GM12878 (cell line): ENCODE results near the gene RNASEH2A. TPM values are rescaled to one million over a fixed set of nuclear protein-coding genes. Genes with fewer than 3 reads are reported as not detected.
A peak's percentile ranks its signal among the peaks of the same experiment; 100 is the strongest.

ENCODE experiments used
- BCLAF1 ChIP-seq: fragments of 450-650 bp; IDR thresholded peaks from 2 replicates; pipeline ENCODE4 v1.6.1; 2017; ENCODE audit warnings: antibody characterized with exemption, mild to moderate bottlenecking, moderate library complexity
- BHLHE40 ChIP-seq, 2 experiments: fragments of 450-650 bp in 1 of 2; IDR thresholded peaks; 2 replicates each; pipeline ENCODE4 v1.6.1; 2011 to 2017; ENCODE audit warnings: low read depth in 2 of 2, borderline replicate concordance in 1 of 2, improper control_type of control experiment in 1 of 2, low read length in 1 of 2, mild to moderate bottlenecking in 1 of 2
- CUX1 ChIP-seq: IDR thresholded peaks from 2 replicates; pipeline ENCODE4 v1.6.1; 2012; ENCODE audit warnings: improper control_type of control experiment, low read depth, low read length; ENCODE audit not compliant: insufficient replicate concordance
- E4F1 ChIP-seq: fragments of 450-650 bp; IDR thresholded peaks from 2 replicates; pipeline ENCODE4 v1.6.1; 2018; ENCODE audit warnings: borderline replicate concordance, mild to moderate bottlenecking; ENCODE audit not compliant: partially characterized antibody
- HDAC6 ChIP-seq: fragments of 200-600 bp; sonication (generic); IDR thresholded peaks from one replicate; pipeline ENCODE4 v1.8.0; 2017; ENCODE audit warnings: antibody characterized with exemption; ENCODE audit not compliant: unreplicated experiment
- NR2C1 ChIP-seq: fragments of 450-650 bp; IDR thresholded peaks from 2 replicates; pipeline ENCODE4 v1.6.1; 2017; ENCODE audit warnings: antibody characterized with exemption, mild to moderate bottlenecking, moderate library complexity
- NR2C2 ChIP-seq: IDR thresholded peaks from 2 replicates; pipeline ENCODE4 v1.6.1; 2011; ENCODE audit warnings: borderline replicate concordance, low read depth; ENCODE audit not compliant: control insufficient read depth, insufficient read length
- POLR2A ChIP-seq: IDR thresholded peaks from 2 replicates; pipeline ENCODE4 v1.6.1; 2011; ENCODE audit warnings: low read depth, mild to moderate bottlenecking, low read length
- POLR2AphosphoS2 ChIP-seq: IDR thresholded peaks from 2 replicates; pipeline ENCODE4 v1.6.1; 2011; ENCODE audit warnings: low read depth, mild to moderate bottlenecking, low read length, improper control_type of control experiment, moderate library complexity
- RAD21 ChIP-seq: IDR thresholded peaks from 2 replicates; pipeline ENCODE4 v1.6.1; 2011; ENCODE audit warnings: mild to moderate bottlenecking, low read depth, low read length, moderate library complexity; ENCODE audit not compliant: insufficient read depth
- SMAD1 ChIP-seq: fragments of 450-650 bp; IDR thresholded peaks from 2 replicates; pipeline ENCODE4 v1.6.1; 2018; ENCODE audit warnings: mild to moderate bottlenecking, low read depth; ENCODE audit not compliant: partially characterized antibody
- SP1 ChIP-seq: IDR thresholded peaks from one replicate; pipeline ENCODE4 v1.6.1; 2011; ENCODE audit warnings: low read depth, low read length
- SREBF1 ChIP-seq: IDR thresholded peaks from 2 replicates; pipeline ENCODE4 v1.6.1; 2012; ENCODE audit warnings: mild to moderate bottlenecking, low read length
- TCF12 ChIP-seq: IDR thresholded peaks from 2 replicates; pipeline ENCODE4 v1.6.1; 2011; ENCODE audit warnings: low read depth, mild to moderate bottlenecking, low read length
- TCF3 ChIP-seq: IDR thresholded peaks from 2 replicates; pipeline ENCODE4 v1.6.1; 2012; ENCODE audit warnings: low read depth, mild to moderate bottlenecking, low read length, borderline replicate concordance; ENCODE audit not compliant: insufficient read depth
- ZNF207 ChIP-seq: fragments of 450-650 bp; IDR thresholded peaks from 2 replicates; pipeline ENCODE4 v1.6.1; 2014; ENCODE audit warnings: antibody characterized with exemption, mild to moderate bottlenecking, borderline replicate concordance
- polyA plus RNA-seq, 11 experiments: library from polyadenylated mRNA; depleted of rRNA in 4 of 11; unstranded in 6 of 11; stranded (reverse) in 5 of 11; fragments of >200 nt; fragmentation: Nextera tagmentation in 4 of 11; fragmentation: Illumina TruSeq in 1 of 11; extraction: Ambion mirVana in 4 of 11; extraction: Trizol in 1 of 11; gene quantifications; 1 replicate in 1 of 11; 2 replicates in 10 of 11; pipeline versions ENCODE4 v1.2.1 to v1.2.3, GENCODE V29; 2011 to 2016; ENCODE audit warnings: inconsistent platforms in 2 of 11, missing spikeins in 2 of 11, low read depth in 1 of 11
- total RNA-seq, 4 experiments: library from RNA; depleted of rRNA in 3 of 4; stranded (reverse); fragments of >200 nt in 3 of 4; fragmentation: Illumina TruSeq in 1 of 4; extraction: Trizol in 1 of 4; gene quantifications; 2 replicates each; pipeline versions ENCODE4 v1.2.1 to v1.2.3, GENCODE V29; 2013 to 2021

RNASEH2A gene
- total and polyA plus RNA-seq, 10 of the 15 experiments (the other 5 are each of a cell fraction or from before 2014, with no cell fraction given), result 17.4 to 103 (median 40.4) TPM

DNA sequence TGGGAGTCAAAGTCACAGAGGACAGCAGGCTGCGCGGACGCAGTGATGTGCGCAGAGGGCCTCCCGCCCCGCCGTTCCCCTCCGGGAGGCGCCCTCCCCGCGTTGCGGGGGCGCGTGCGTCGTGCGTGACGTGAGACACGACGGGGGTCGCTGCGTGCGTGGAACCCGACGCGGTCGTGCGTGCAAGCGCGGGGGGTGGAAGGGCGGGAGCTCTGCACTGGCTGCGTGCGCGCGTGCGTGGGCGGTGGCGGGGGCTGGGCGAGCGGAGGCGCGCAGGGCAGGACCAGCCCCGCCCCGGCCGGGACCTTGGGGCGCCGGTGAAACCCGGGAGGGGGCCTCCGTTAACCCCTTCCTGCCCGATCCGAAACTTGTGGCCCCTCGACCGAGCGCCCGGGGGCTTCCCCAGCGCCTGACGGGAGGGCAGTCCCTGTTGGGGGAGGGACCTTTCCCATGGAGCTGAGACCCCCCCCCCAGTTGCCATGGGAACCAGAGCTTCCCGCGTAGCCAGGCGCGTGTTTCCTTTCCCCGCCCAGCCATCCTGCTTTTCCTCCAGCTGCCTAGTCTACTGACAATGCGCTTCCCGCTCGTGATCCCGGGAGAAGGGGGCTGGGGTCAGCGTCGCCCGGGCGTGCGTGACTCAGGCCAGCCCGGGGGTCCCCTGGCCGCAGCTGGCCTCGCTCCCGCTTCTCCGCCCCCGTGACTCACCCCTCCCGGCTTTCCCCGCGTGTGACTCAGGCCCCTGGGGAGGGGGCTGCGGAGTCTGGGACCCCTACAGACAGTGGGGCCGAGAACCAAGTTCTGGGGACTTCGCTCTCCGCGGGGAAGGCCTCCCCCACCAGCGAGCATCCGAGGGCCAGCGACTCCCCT is 23.7 kb upstream of the RNASEH2A start (continued):
- TF ChIP-seq E4F1 (no peak), SREBF1 (no peak), SMAD1 (no peak), TCF12 (peak; percentile 65; the same call in 1 of the 2 replicates), CUX1 (no peak), NR2C1 (peak; percentile 78), POLR2AphosphoS2 (peak; percentile 76; the same call in 1 of the 2 replicates), ZNF207 (peak; percentile 73; the same call in 1 of the 2 replicates), HDAC6 (no peak), NR2C2 (no peak), TCF3 (peak; percentile 79), BCLAF1 (peak; percentile 36; the same call in 1 of the 2 replicates), BHLHE40 (IDR thresholded peaks at IDR 0.05; ENCODE audit: borderline replicate concordance in 1 of 2, low read depth in 2 of 2, low read length in 1 of 2) (peak; percentile 82 to 96), SP1 (peak; percentile 79), RAD21 (no peak), POLR2A (peak; percentile 73)
